Endothelial cell of umbilical vein (primary cell): ENCODE data around the gene FILIP1L.

Experiments
- CTCF ChIP-seq, 2 donors: IDR thresholded peaks; 1 replicate in 1 of 2; 2 replicates in 1 of 2; pipeline ENCODE4 v1.5.1; 2011; ENCODE audit warnings: low read length in 2 of 2, mild to moderate bottlenecking in 2 of 2, moderate library complexity in 2 of 2, control low read depth in 1 of 2, inconsistent platforms in 1 of 2, low read depth in 1 of 2; ENCODE audit not compliant: insufficient read depth in 1 of 2; ENCODE audit errors: extremely low read depth in 1 of 2
- EZH2 ChIP-seq: IDR thresholded peaks from 2 replicates; pipeline ENCODE4 v1.6.1; 2012; ENCODE audit warnings: borderline replicate concordance, low read depth, mild to moderate bottlenecking, moderate library complexity, low read length, inconsistent platforms; ENCODE audit not compliant: severe bottlenecking
- GATA2 ChIP-seq: IDR thresholded peaks from 2 replicates; pipeline ENCODE4 v1.7.0; 2011; ENCODE audit warnings: low read depth, mild to moderate bottlenecking, moderate library complexity, mixed read lengths, low read length; ENCODE audit not compliant: insufficient read length, insufficient read depth
- JUN ChIP-seq: IDR thresholded peaks from 2 replicates; pipeline ENCODE4 v1.6.1; 2011; ENCODE audit warnings: borderline replicate concordance, low read depth; ENCODE audit not compliant: insufficient read length, insufficient read depth
- MAX ChIP-seq: IDR thresholded peaks from 2 replicates; pipeline ENCODE4 v1.6.1; 2011; ENCODE audit not compliant: insufficient read depth, insufficient read length
- MYC ChIP-seq: IDR thresholded peaks from one replicate; pipeline ENCODE4 v1.6.1; 2011; ENCODE audit warnings: mild to moderate bottlenecking, low read depth, low read length
- POLR2A ChIP-seq: IDR thresholded peaks from 2 replicates; pipeline ENCODE4 v1.6.1; 2012; ENCODE audit warnings: low read depth, mild to moderate bottlenecking, control low read depth, low read length
- POLR2AphosphoS5 ChIP-seq: IDR thresholded peaks from 2 replicates; pipeline ENCODE4 v1.6.1; 2012; ENCODE audit warnings: low read depth, mild to moderate bottlenecking, control low read depth, low read length, moderate library complexity; ENCODE audit not compliant: insufficient read depth

DNA sequence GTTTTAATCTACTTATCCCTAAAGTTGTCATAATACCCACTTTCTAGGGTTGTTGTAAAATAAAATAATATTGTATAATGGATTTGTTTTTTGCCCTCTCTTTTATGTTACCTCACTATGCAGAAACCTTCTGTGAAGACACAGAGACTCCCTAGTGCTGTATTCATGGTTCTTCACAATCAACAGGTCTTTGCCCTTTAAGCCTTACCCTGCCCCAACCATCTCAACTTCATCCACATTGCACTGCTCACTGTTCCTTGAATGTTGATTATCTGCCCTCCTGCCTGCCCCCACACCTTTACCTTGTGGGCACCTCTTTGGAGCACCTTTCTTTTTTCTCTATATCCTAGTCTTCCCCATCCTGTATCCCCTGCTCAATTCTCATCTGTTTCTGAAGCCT lies 275.5 kb downstream of the FILIP1L start:
- no peak for TF ChIP-seq CTCF (IDR thresholded peaks at IDR 0.05; ENCODE audit: extremely low read depth in 1 of 2, insufficient read depth in 1 of 2, low read depth in 1 of 2, low read length in 2 of 2)
- no peak for TF ChIP-seq POLR2AphosphoS5
- TF ChIP-seq MAX, result no peak
- TF ChIP-seq POLR2A, result no peak
- TF ChIP-seq GATA2, result no peak
- TF ChIP-seq JUN, result no peak
- no peak for TF ChIP-seq EZH2
- TF ChIP-seq MYC, result no peak
